H9 (cell line): Measurements from ENCODE around the gene TMEM125. TPM values are rescaled to one million over a fixed set of nuclear protein-coding genes. Genes with fewer than 3 reads are reported as not detected.

Source experiments
- DNase-seq: peaks from one replicate; pipeline ENCODE4 v3.0.0-alpha.2; 2017
- H2AFZ ChIP-seq: one replicate; pipeline ENCODE4 v1.6.1; 2013; ENCODE audit warnings: mild to moderate bottlenecking, low read length, control low read depth, moderate library complexity
- H2AK5ac ChIP-seq: 2 replicates; pipeline ENCODE4 v1.6.1; 2013; ENCODE audit warnings: low read length, control low read depth, mixed read lengths; ENCODE audit not compliant: insufficient read length
- H2BK120ac ChIP-seq: one replicate; pipeline ENCODE4 v1.6.1; 2013; ENCODE audit warnings: low read depth, mild to moderate bottlenecking, low read length, control low read depth, inconsistent platforms; ENCODE audit not compliant: poor library complexity, severe bottlenecking
- H2BK12ac ChIP-seq: 2 replicates; pipeline ENCODE4 v1.6.1; 2013; ENCODE audit warnings: low read length, control low read depth, mixed read lengths, low read depth; ENCODE audit not compliant: insufficient read length
- H2BK15ac ChIP-seq: 2 replicates; pipeline ENCODE4 v1.6.1; 2013; ENCODE audit warnings: low read depth, low read length, control low read depth
- H2BK20ac ChIP-seq: one replicate; pipeline ENCODE4 v1.6.1; 2013; ENCODE audit warnings: low read depth, mild to moderate bottlenecking, low read length, control low read depth, inconsistent platforms; ENCODE audit not compliant: poor library complexity, severe bottlenecking
- H2BK5ac ChIP-seq: 2 replicates; pipeline ENCODE4 v1.6.1; 2013; ENCODE audit warnings: low read length, control low read depth, mixed read lengths; ENCODE audit not compliant: insufficient read length
- H3K14ac ChIP-seq: 2 replicates; pipeline ENCODE4 v1.6.1; 2013; ENCODE audit warnings: low read length, control low read depth; ENCODE audit not compliant: insufficient read depth
- H3K18ac ChIP-seq: 2 replicates; pipeline ENCODE4 v1.6.1; 2013; ENCODE audit warnings: low read depth, mild to moderate bottlenecking, mixed read lengths, low read length, control low read depth; ENCODE audit not compliant: insufficient read length
- H3K23ac ChIP-seq: 2 replicates; pipeline ENCODE4 v1.6.1; 2013; ENCODE audit warnings: low read length, control low read depth, mixed read lengths, low read depth; ENCODE audit not compliant: insufficient read length
- H3K23me2 ChIP-seq: 2 replicates; pipeline ENCODE4 v1.6.1; 2013; ENCODE audit warnings: low read depth, mild to moderate bottlenecking, mixed read lengths, low read length, control low read depth; ENCODE audit not compliant: insufficient read length, poor library complexity, severe bottlenecking
- H3K27ac ChIP-seq: 2 replicates; pipeline ENCODE4 v1.5.1; 2013; ENCODE audit warnings: low read length, control low read depth, mixed read lengths, low read depth; ENCODE audit not compliant: insufficient read length
- H3K27me3 ChIP-seq: 2 replicates; pipeline ENCODE4 v1.6.1; 2013; ENCODE audit warnings: low read length, control low read depth, inconsistent platforms; ENCODE audit not compliant: insufficient read depth
- H3K4ac ChIP-seq: 2 replicates; pipeline ENCODE4 v1.6.1; 2013; ENCODE audit warnings: low read depth, mild to moderate bottlenecking, control low read depth, inconsistent platforms, low read length, moderate library complexity
- H3K4me1 ChIP-seq: 2 replicates; pipeline ENCODE4 v1.6.1; 2013; ENCODE audit warnings: low read length, control low read depth, inconsistent platforms; ENCODE audit not compliant: insufficient read depth
- H3K4me2 ChIP-seq: 2 replicates; pipeline ENCODE4 v1.6.1; 2013; ENCODE audit warnings: low read length, control low read depth, mixed read lengths; ENCODE audit not compliant: insufficient read length, insufficient read depth
- H3K56ac ChIP-seq: 2 replicates; pipeline ENCODE4 v1.6.1; 2013; ENCODE audit warnings: low read depth, mild to moderate bottlenecking, mixed read lengths, low read length, control low read depth; ENCODE audit not compliant: insufficient read length
- H3K79me1 ChIP-seq: 2 replicates; pipeline ENCODE4 v1.6.1; 2013; ENCODE audit warnings: low read depth, mild to moderate bottlenecking, moderate library complexity, low read length, control low read depth, inconsistent platforms; ENCODE audit not compliant: insufficient read depth, poor library complexity, severe bottlenecking
- H3K79me2 ChIP-seq: 2 replicates; pipeline ENCODE4 v1.6.1; 2013; ENCODE audit warnings: low read length, control low read depth, inconsistent platforms; ENCODE audit not compliant: insufficient read depth
- H3K9ac ChIP-seq: 2 replicates; pipeline ENCODE4 v1.6.1; 2013; ENCODE audit warnings: low read length, control low read depth, mixed read lengths; ENCODE audit not compliant: insufficient read length; ENCODE audit errors: extremely low read depth
- H3K9me3 ChIP-seq: one replicate; pipeline ENCODE4 v1.6.1; 2013; ENCODE audit warnings: low read depth, low read length, inconsistent platforms; ENCODE audit not compliant: control insufficient read depth
- H3T11ph ChIP-seq: one replicate; pipeline ENCODE4 v1.6.1; 2013; ENCODE audit warnings: mild to moderate bottlenecking, low read length, control low read depth, inconsistent platforms
- H4K20me1 ChIP-seq: one replicate; pipeline ENCODE4 v1.6.1; 2013; ENCODE audit not compliant: control insufficient read depth, insufficient read length, insufficient read depth
- H4K5ac ChIP-seq: 2 replicates; pipeline ENCODE4 v1.6.1; 2013; ENCODE audit warnings: low read depth, mild to moderate bottlenecking, mixed read lengths, low read length, control low read depth; ENCODE audit not compliant: insufficient read length
- H4K8ac ChIP-seq: replicated peaks from 2 replicates; pipeline ENCODE4 v1.6.1; 2013; ENCODE audit warnings: low read length, control low read depth, mixed read lengths, low read depth; ENCODE audit not compliant: insufficient read length
- H4K91ac ChIP-seq: 2 replicates; pipeline ENCODE4 v1.6.1; 2013; ENCODE audit warnings: low read depth, mild to moderate bottlenecking, moderate library complexity, mixed read lengths, low read length, control low read depth; ENCODE audit not compliant: insufficient read length
- H3K27ac Mint-ChIP-seq, 3 experiments: 2 replicates in 2 of 3; 3 replicates in 1 of 3; pipeline ENCODE4 v1.8.0; 2020 to 2021; ENCODE audit warnings: mixed read lengths in 3 of 3, mild to moderate bottlenecking in 1 of 3, moderate library complexity in 1 of 3
- H3K27me3 Mint-ChIP-seq: 2 replicates; pipeline ENCODE4 v1.8.0; 2021; ENCODE audit warnings: low read depth, mild to moderate bottlenecking, moderate library complexity, mixed read lengths
- H3K36me3 Mint-ChIP-seq, 3 experiments: 2 replicates in 2 of 3; 3 replicates in 1 of 3; pipeline ENCODE4 v1.8.0; 2020 to 2021; ENCODE audit warnings: low read depth in 3 of 3, mixed read lengths in 3 of 3; ENCODE audit not compliant: insufficient read depth in 1 of 3
- H3K4me1 Mint-ChIP-seq, 2 experiments: 2 replicates each; pipeline ENCODE4 v1.8.0; 2020; ENCODE audit warnings: mixed read lengths in 2 of 2
- H3K4me3 Mint-ChIP-seq, 2 experiments: 2 replicates in 1 of 2; 3 replicates in 1 of 2; pipeline ENCODE4 v1.8.0; 2020 to 2021; ENCODE audit warnings: mild to moderate bottlenecking in 2 of 2, mixed read lengths in 2 of 2, moderate library complexity in 1 of 2
- H3K9me3 Mint-ChIP-seq, 2 experiments: 2 replicates in 1 of 2; 3 replicates in 1 of 2; pipeline ENCODE4 v1.8.0; 2020; ENCODE audit warnings: mild to moderate bottlenecking in 2 of 2, mixed read lengths in 2 of 2, moderate library complexity in 1 of 2
- CTCF ChIP-seq: fragments of 200-600 bp; sonication (generic); conservative IDR thresholded peaks from 3 replicates; pipeline ENCODE4 v1.8.0; 2021; ENCODE audit warnings: antibody characterized with exemption, mild to moderate bottlenecking
- WGBS: extraction: QIAGEN DNeasy Blood & Tissue Kit; methylation state at CpG from one replicate; pipeline ENCODE4 v1.1.7; 2013; ENCODE audit warnings: missing lambda C conversion rate, low lambda C conversion rate, mixed read lengths; ENCODE audit not compliant: insufficient read length; ENCODE audit errors: extremely low coverage; 5-methylcytosine and 5-hydroxymethylcytosine counted together
- total RNA-seq: library from RNA; stranded (reverse); gene quantifications from 2 replicates; pipeline ENCODE4 v1.2.1, GENCODE V29; 2021

The TMEM125 gene
- total RNA-seq, 1 experiment from 2014 or later: 19.6 TPM

- H3K18ac ChIP-seq: no peak overlapping the region
- Mint-ChIP-seq H3K4me1 (peaks cover 45 to 61% of the 10 kb centered on the region in 2 experiments), H3K27ac (no peak overlapping the region), H3K4me3 (no peak overlapping the region), H3K9me3 (no peaks in the 10 kb centered on the region), H3K27me3 (no peaks in the 10 kb centered on the region; the same call in 1 of the 2 replicates), H3K36me3 (no peaks in the 10 kb centered on the region)
- no peak overlapping the region for H2BK5ac ChIP-seq
- no peak for DNase-seq
- no peak overlapping the region for H4K5ac ChIP-seq
- H3K23ac ChIP-seq: no peak overlapping the region
- no peaks in the 10 kb centered on the region for H3K79me2 ChIP-seq
- H4K8ac ChIP-seq: no peak overlapping the region
- no peaks in the 10 kb centered on the region for H3K79me1 ChIP-seq
- peaks cover 9% of the 10 kb centered on the region for H3K4me1 ChIP-seq
- H2AFZ ChIP-seq: no peak overlapping the region
- no peaks in the 10 kb centered on the region for H3K9me3 ChIP-seq
- no peak overlapping the region for H3K56ac ChIP-seq
- no peak overlapping the region for H3K4ac ChIP-seq
- no peak overlapping the region for H3K4me2 ChIP-seq
- H3K27ac ChIP-seq: no peak overlapping the region
- H2BK120ac ChIP-seq: no peak overlapping the region
- TF ChIP-seq CTCF: no peak
- no peaks in the 10 kb centered on the region for H4K20me1 ChIP-seq
- H3K27me3 ChIP-seq: no peaks in the 10 kb centered on the region
- no peaks in the 10 kb centered on the region for H3K23me2 ChIP-seq
- no peak overlapping the region for H3T11ph ChIP-seq
- H2BK20ac ChIP-seq: no peak overlapping the region
- WGBS: no CpG with 5 or more reads among the region's 1 CpG
- no peak overlapping the region for H3K9ac ChIP-seq
- H2BK15ac ChIP-seq: no peak overlapping the region
- H3K14ac ChIP-seq: no peak overlapping the region
- no peak overlapping the region for H2AK5ac ChIP-seq
- no peak overlapping the region for H2BK12ac ChIP-seq
- H4K91ac ChIP-seq: no peak overlapping the region
Observed at GRCh38 chr1:43298055-43298454, 28.3 kb downstream of the TMEM125 start.
